SK-N-SH treated with all-trans-retinoic acid at 6 μM for 48 hours (cell line): ENCODE data around the gene FIGNL2.

ENCODE experiments used
- BACH2 ChIP-seq: fragments of 250-450 bp; sonication (Bioruptor Pico); IDR thresholded peaks from 2 replicates; pipeline ENCODE4 v1.9.0; 2021; ENCODE audit warnings: mild to moderate bottlenecking, borderline replicate concordance
- SNAI2 ChIP-seq: fragments of 250-450 bp; sonication (Bioruptor Pico); IDR thresholded peaks from 2 replicates; pipeline ENCODE4 v1.5.0; 2020; ENCODE audit warnings: mild to moderate bottlenecking, moderate library complexity
- ZNF70 ChIP-seq: fragments of 450-650 bp; formaldehyde crosslinking; IDR thresholded peaks from 2 replicates; pipeline ENCODE4 v1.5.0; 2020; ENCODE audit warnings: mild to moderate bottlenecking, moderate library complexity
- ZNF8 ChIP-seq: fragments of 450-650 bp; formaldehyde crosslinking; IDR thresholded peaks from 2 replicates; pipeline ENCODE4 v1.5.0; 2020; ENCODE audit warnings: mild to moderate bottlenecking, moderate library complexity
- TF ChIP-seq, protein P1 (sequence below): fragments of 250-450 bp; sonication (Bioruptor Pico); IDR thresholded peaks from 2 replicates; pipeline ENCODE4 v1.8.0; 2020; ENCODE audit warnings: mild to moderate bottlenecking, moderate library complexity, borderline replicate concordance
- TF ChIP-seq, protein P2 (sequence below): fragments of 250-450 bp; sonication (Bioruptor Pico); IDR thresholded peaks from 2 replicates; pipeline ENCODE4 v1.5.1; 2021; ENCODE audit warnings: mild to moderate bottlenecking, moderate library complexity

- TF ChIP-seq, protein P1, sequence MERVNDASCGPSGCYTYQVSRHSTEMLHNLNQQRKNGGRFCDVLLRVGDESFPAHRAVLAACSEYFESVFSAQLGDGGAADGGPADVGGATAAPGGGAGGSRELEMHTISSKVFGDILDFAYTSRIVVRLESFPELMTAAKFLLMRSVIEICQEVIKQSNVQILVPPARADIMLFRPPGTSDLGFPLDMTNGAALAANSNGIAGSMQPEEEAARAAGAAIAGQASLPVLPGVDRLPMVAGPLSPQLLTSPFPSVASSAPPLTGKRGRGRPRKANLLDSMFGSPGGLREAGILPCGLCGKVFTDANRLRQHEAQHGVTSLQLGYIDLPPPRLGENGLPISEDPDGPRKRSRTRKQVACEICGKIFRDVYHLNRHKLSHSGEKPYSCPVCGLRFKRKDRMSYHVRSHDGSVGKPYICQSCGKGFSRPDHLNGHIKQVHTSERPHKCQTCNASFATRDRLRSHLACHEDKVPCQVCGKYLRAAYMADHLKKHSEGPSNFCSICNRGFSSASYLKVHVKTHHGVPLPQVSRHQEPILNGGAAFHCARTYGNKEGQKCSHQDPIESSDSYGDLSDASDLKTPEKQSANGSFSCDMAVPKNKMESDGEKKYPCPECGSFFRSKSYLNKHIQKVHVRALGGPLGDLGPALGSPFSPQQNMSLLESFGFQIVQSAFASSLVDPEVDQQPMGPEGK (CRISPR knock-in tag): no peak
- TF ChIP-seq BACH2 (CRISPR knock-in tag) (no peak), ZNF8 (CRISPR knock-in tag) (no peak), ZNF70 (CRISPR knock-in tag) (no peak), SNAI2 (CRISPR knock-in tag) (no peak)
- TF ChIP-seq, protein P2, sequence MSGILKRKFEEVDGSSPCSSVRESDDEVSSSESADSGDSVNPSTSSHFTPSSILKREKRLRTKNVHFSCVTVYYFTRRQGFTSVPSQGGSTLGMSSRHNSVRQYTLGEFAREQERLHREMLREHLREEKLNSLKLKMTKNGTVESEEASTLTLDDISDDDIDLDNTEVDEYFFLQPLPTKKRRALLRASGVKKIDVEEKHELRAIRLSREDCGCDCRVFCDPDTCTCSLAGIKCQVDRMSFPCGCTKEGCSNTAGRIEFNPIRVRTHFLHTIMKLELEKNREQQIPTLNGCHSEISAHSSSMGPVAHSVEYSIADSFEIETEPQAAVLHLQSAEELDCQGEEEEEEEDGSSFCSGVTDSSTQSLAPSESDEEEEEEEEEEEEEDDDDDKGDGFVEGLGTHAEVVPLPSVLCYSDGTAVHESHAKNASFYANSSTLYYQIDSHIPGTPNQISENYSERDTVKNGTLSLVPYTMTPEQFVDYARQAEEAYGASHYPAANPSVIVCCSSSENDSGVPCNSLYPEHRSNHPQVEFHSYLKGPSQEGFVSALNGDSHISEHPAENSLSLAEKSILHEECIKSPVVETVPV (CRISPR knock-in tag): no peak
These were observed 42.1 kb upstream of the FIGNL2 start for GRCh38 chr12:51890511-51891171.
